Uterus (tissue), 4 donors: ENCODE measurements around the gene SPAG17. TPM values are rescaled to one million over a fixed set of nuclear protein-coding genes. Genes with fewer than 3 reads are reported as not detected.

Experiments used
- DNase-seq, 2 donors: peaks; one replicate each; pipeline ENCODE4 v3.0.0-alpha.2; 2019 to 2020
- H3K27ac ChIP-seq, 2 donors: fragments of 200-600 bp; sonication (generic); 1 replicate in 1 of 2; 2 replicates in 1 of 2; pipeline ENCODE4 v1.5.1; 2016 to 2018
- H3K27me3 ChIP-seq, 2 donors: fragments of 200-600 bp; sonication (generic); one replicate each; pipeline ENCODE4 v1.5.1; 2018 to 2019; ENCODE audit warnings: control low read depth in 1 of 2
- H3K36me3 ChIP-seq, 2 donors: fragments of 200-600 bp; sonication (generic); one replicate each; pipeline ENCODE4 v1.5.1; 2019; ENCODE audit warnings: control low read depth in 1 of 2
- H3K4me1 ChIP-seq, 2 donors: fragments of 200-600 bp; sonication (generic); one replicate each; pipeline ENCODE4 v1.5.1; 2018 to 2019; ENCODE audit warnings: control low read depth in 1 of 2
- H3K4me3 ChIP-seq, 2 donors: fragments of 200-600 bp; sonication (generic); 1 replicate in 1 of 2; 2 replicates in 1 of 2; pipeline ENCODE4 v1.5.1; 2018 to 2019; ENCODE audit warnings: mild to moderate bottlenecking in 1 of 2
- H3K9me3 ChIP-seq, 2 donors: fragments of 200-600 bp; sonication (generic); one replicate each; pipeline ENCODE4 v1.5.1; 2019; ENCODE audit warnings: control low read depth in 1 of 2
- CTCF ChIP-seq, 4 experiments: fragments of 200-600 bp in 2 of 4; fragments of 450-650 bp in 2 of 4; sonication (generic) in 2 of 4; IDR thresholded peaks; one replicate each; pipeline ENCODE4 v1.5.1; 2016 to 2019; ENCODE audit warnings: antibody characterized with exemption in 4 of 4, mild to moderate bottlenecking in 2 of 4, moderate library complexity in 1 of 4
- POLR2A ChIP-seq, 2 donors: fragments of 450-650 bp; IDR thresholded peaks; one replicate each; pipeline ENCODE4 v1.6.1; 2016; ENCODE audit warnings: antibody characterized with exemption in 2 of 2, mild to moderate bottlenecking in 1 of 2, moderate library complexity in 1 of 2
- intact Hi-C: fragments of 100-400 bp; cut with DNase I; formaldehyde crosslinking; loops from one replicate; pipeline ENCODE4 v1.15.1; 2023; ENCODE audit warnings: low total_unique reads
- total RNA-seq, 4 donors: library from RNA; depleted of rRNA in 3 of 4; stranded (reverse); fragments of >200 nt in 3 of 4; gene quantifications; one replicate each; pipeline versions ENCODE4 v1.1.0 to v1.2.4, GENCODE V29; 2014 to 2023
- donor health status: DM: yes; HTN: yes; CAD: no.

The SPAG17 gene
- total RNA-seq, 4 donors from 2014 or later: 1.1 to 7.7 TPM; not detected in 2

GRCh38 chr1:118104951-118105350 is 80.1 kb downstream of the SPAG17 start:
- H3K9me3 ChIP-seq: no peaks in the 10 kb centered on the region
- intact Hi-C loops: no loop called here
- H3K27ac ChIP-seq: no peak overlapping the region
- TF ChIP-seq CTCF (IDR thresholded peaks at IDR 0.05) (no peak), POLR2A (IDR thresholded peaks at IDR 0.05) (no peak)
- H3K27me3 ChIP-seq: no peaks in the 10 kb centered on the region
- DNase-seq: no peak
- no peak overlapping the region for H3K4me3 ChIP-seq
- H3K4me1 ChIP-seq: no peaks in the 10 kb centered on the region
- no peaks in the 10 kb centered on the region for H3K36me3 ChIP-seq

GRCh38 chr1:118102445-118102844 is 82.6 kb downstream of the SPAG17 start:
- intact Hi-C loops: no loop called here
- no peak for TF ChIP-seq POLR2A (IDR thresholded peaks at IDR 0.05)
- no peak for TF ChIP-seq CTCF (IDR thresholded peaks at IDR 0.05)
- Histone ChIP-seq H3K9me3 (no peaks in the 10 kb centered on the region), H3K27me3 (no peaks in the 10 kb centered on the region), H3K4me3 (no peak overlapping the region), H3K36me3 (no peaks in the 10 kb centered on the region), H3K27ac (no peak overlapping the region), H3K4me1 (no peaks in the 10 kb centered on the region)
- no peak for DNase-seq

- no peaks in the 10 kb centered on the region for H3K27me3 ChIP-seq
- no peak overlapping the region for H3K27ac ChIP-seq
- intact Hi-C loops: no loop called here
- no peaks in the 10 kb centered on the region for H3K9me3 ChIP-seq
- H3K4me1 ChIP-seq: no peaks in the 10 kb centered on the region
- H3K4me3 ChIP-seq: no peak overlapping the region
- TF ChIP-seq POLR2A (IDR thresholded peaks at IDR 0.05) (no peak), CTCF (IDR thresholded peaks at IDR 0.05) (no peak)
- no peak for DNase-seq
- H3K36me3 ChIP-seq: no peaks in the 10 kb centered on the region
These were observed 83.0 kb downstream of the SPAG17 start for GRCh38 chr1:118101999-118102398.

GRCh38 chr1:118101515-118101844 is 83.5 kb downstream of the SPAG17 start:
- Histone ChIP-seq H3K4me1 (no peaks in the 10 kb centered on the region), H3K27me3 (no peaks in the 10 kb centered on the region), H3K36me3 (no peaks in the 10 kb centered on the region), H3K9me3 (no peaks in the 10 kb centered on the region), H3K4me3 (no peak overlapping the region), H3K27ac (no peak overlapping the region)
- DNase-seq: no peak
- intact Hi-C loops: no loop called here
- TF ChIP-seq POLR2A (IDR thresholded peaks at IDR 0.05) (no peak), CTCF (IDR thresholded peaks at IDR 0.05) (no peak)

GRCh38 chr1:118100686-118101514 is 84.1 kb downstream of the SPAG17 start:
- H3K36me3 ChIP-seq: no peaks in the 10 kb centered on the region
- H3K27me3 ChIP-seq: no peaks in the 10 kb centered on the region
- intact Hi-C loops: no loop called here
- H3K4me3 ChIP-seq: no peak overlapping the region
- no peak overlapping the region for H3K27ac ChIP-seq
- no peaks in the 10 kb centered on the region for H3K4me1 ChIP-seq
- TF ChIP-seq CTCF (IDR thresholded peaks at IDR 0.05) (no peak), POLR2A (IDR thresholded peaks at IDR 0.05) (no peak)
- no peaks in the 10 kb centered on the region for H3K9me3 ChIP-seq
- no peak for DNase-seq
